HTR-8/SVneo (cell line): Measurements from ENCODE around the gene BDH2.

ENCODE experiments used
- DNase-seq: peaks from one replicate; pipeline ENCODE4 v3.0.0; 2011; ENCODE audit warnings: low spot score, mixed read lengths; ENCODE audit not compliant: insufficient read length
- FAIRE-seq: peaks from 2 replicates; lab custom pipeline; 2011; peaks lifted over from hg19 to GRCh38; lab: Jason Lieb, UNC

Gene BDH2

DNA sequence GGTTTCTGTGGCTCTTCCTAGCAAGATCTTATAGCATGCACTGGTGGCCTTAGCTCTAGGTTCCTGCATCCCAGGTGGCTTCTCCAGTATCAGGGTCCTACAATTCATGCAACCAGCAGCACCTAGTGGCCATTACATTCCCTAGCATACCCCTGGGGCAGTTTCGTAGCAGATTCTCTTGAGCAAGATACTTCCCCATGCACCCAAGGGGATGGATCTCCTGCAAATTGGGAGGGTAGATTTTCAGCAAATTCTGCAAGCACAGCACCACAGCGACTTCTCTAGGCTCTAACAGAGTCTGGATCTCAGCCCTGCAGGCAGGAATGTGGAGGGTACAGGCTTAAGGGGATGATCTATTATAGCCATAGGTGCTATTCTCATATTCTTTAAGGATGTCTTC lies 67.1 kb downstream of the BDH2 start:
- FAIRE-seq (no peak), DNase-seq (no peak)

- no peak for DNase-seq
- no peak for FAIRE-seq
Observed at GRCh38 chr4:103030791-103031190, 68.8 kb downstream of the BDH2 start.

DNA sequence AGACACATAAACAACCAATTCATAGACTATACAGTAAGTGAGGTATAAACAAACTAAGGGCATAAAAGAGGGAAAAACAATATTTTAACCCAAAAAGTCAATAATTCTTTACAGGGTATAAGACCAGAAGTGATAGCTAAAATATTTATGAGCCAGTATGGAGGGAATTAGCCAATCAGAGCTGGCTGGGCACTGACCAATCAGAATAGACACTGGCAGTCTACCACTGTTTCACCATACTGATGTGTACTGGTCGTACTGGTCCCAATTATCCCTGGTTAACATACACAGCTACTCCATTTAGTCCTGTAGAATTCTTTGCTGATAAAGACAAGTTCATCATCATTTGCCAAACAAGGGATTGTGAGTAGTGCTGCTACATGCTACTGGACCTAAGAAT lies 70.3 kb downstream of the BDH2 start:
- DNase-seq: no peak
- no peak for FAIRE-seq
